GM23338 (cell line): ENCODE data around the gene DUSP10. TPM values are rescaled to one million over a fixed set of nuclear protein-coding genes. Genes with fewer than 3 reads are reported as not detected.

ENCODE experiments used
- ATAC-seq: fragments of 200-7000 bp; cut with Tn5 transposase; 3 replicates; pipeline ENCODE4 v1.9.1; 2020
- DNase-seq: peaks from one replicate; pipeline ENCODE4 v3.0.0-alpha.2; 2015; ENCODE audit warnings: low spot score
- H2AFZ ChIP-seq: fragments of 200-600 bp; sonication (generic); 2 replicates; pipeline ENCODE4 v1.8.0; 2016; ENCODE audit warnings: antibody characterized with exemption, mild to moderate bottlenecking, moderate library complexity
- H3F3A ChIP-seq: fragments of 200-600 bp; sonication (generic); replicated peaks from 2 replicates; pipeline ENCODE4 v1.8.0; 2017; ENCODE audit warnings: antibody characterized with exemption, mixed run types, low read depth
- H3K27ac ChIP-seq: fragments of 200-600 bp; sonication (generic); 2 replicates; pipeline ENCODE4 v1.6.1; 2016; ENCODE audit warnings: low read depth
- H3K27me3 ChIP-seq: fragments of 200-600 bp; sonication (generic); 2 replicates; pipeline ENCODE4 v1.8.0; 2016; ENCODE audit warnings: mild to moderate bottlenecking, mixed run types, moderate library complexity; ENCODE audit not compliant: insufficient read depth
- H3K36me3 ChIP-seq: fragments of 200-600 bp; sonication (generic); 2 replicates; pipeline ENCODE4 v1.8.0; 2016; ENCODE audit warnings: mild to moderate bottlenecking; ENCODE audit not compliant: insufficient read depth
- H3K4me1 ChIP-seq: fragments of 200-600 bp; sonication (generic); 2 replicates; pipeline ENCODE4 v1.8.0; 2016; ENCODE audit warnings: mild to moderate bottlenecking, moderate library complexity; ENCODE audit not compliant: insufficient read depth
- H3K4me2 ChIP-seq: fragments of 200-600 bp; sonication (generic); 2 replicates; pipeline ENCODE4 v1.7.1; 2017; ENCODE audit warnings: mixed run types
- H3K4me3 ChIP-seq: fragments of 200-600 bp; sonication (generic); 2 replicates; pipeline ENCODE4 v1.6.1; 2016; ENCODE audit warnings: mixed run types
- H3K79me2 ChIP-seq: fragments of 200-600 bp; sonication (generic); replicated peaks from 2 replicates; pipeline ENCODE4 v1.8.0; 2017; ENCODE audit warnings: mild to moderate bottlenecking; ENCODE audit not compliant: insufficient read depth
- H3K9me2 ChIP-seq: fragments of 200-600 bp; sonication (generic); 2 replicates; pipeline ENCODE4 v1.8.0; 2017; ENCODE audit not compliant: insufficient read depth
- H4K20me1 ChIP-seq: fragments of 200-600 bp; sonication (generic); replicated peaks from 2 replicates; pipeline ENCODE4 v1.8.0; 2017; ENCODE audit warnings: mild to moderate bottlenecking; ENCODE audit not compliant: insufficient read depth
- H3K27ac Mint-ChIP-seq: 2 replicates; pipeline ENCODE4 v1.8.0; 2020; ENCODE audit warnings: inconsistent platforms, mild to moderate bottlenecking, moderate library complexity, mixed read lengths
- H3K27me3 Mint-ChIP-seq: 3 replicates; pipeline ENCODE4 v1.8.0; 2022; ENCODE audit warnings: low read depth, mild to moderate bottlenecking, moderate library complexity, mixed read lengths, inconsistent platforms; ENCODE audit not compliant: insufficient read depth, poor library complexity
- H3K36me3 Mint-ChIP-seq: 3 replicates; pipeline ENCODE4 v1.8.0; 2021; ENCODE audit warnings: low read depth, mild to moderate bottlenecking, inconsistent platforms, moderate library complexity, mixed read lengths
- H3K4me1 Mint-ChIP-seq: 3 replicates; pipeline ENCODE4 v1.8.0; 2020; ENCODE audit warnings: mild to moderate bottlenecking, inconsistent platforms, mixed read lengths
- H3K4me3 Mint-ChIP-seq: 3 replicates; pipeline ENCODE4 v1.8.0; 2021; ENCODE audit warnings: moderate library complexity, mild to moderate bottlenecking, inconsistent platforms, mixed read lengths
- H3K9me3 Mint-ChIP-seq: 3 replicates; pipeline ENCODE4 v1.8.0; 2020; ENCODE audit warnings: moderate library complexity, mild to moderate bottlenecking, inconsistent platforms, mixed read lengths
- JUNB ChIP-seq: IDR thresholded peaks from one replicate; pipeline ENCODE4 v1.6.1; 2016; ENCODE audit warnings: antibody characterized with exemption; ENCODE audit not compliant: unreplicated experiment
- NANOG ChIP-seq: IDR thresholded peaks from 2 replicates; pipeline ENCODE4 v1.6.1; 2016; ENCODE audit warnings: antibody characterized with exemption, borderline replicate concordance
- STAT1 ChIP-seq: IDR thresholded peaks from one replicate; pipeline ENCODE4 v1.6.1; 2016; ENCODE audit warnings: antibody characterized with exemption; ENCODE audit not compliant: unreplicated experiment
- ZNF114 ChIP-seq: fragments of 250-450 bp; sonication (Bioruptor Pico); IDR thresholded peaks from 2 replicates; pipeline ENCODE4 v1.5.0; 2020; ENCODE audit warnings: mild to moderate bottlenecking, moderate library complexity
- polyA plus RNA-seq: library from polyadenylated mRNA; unstranded; fragments of >200 nt; fragmentation: Nextera tagmentation; extraction: Ambion mirVana; gene quantifications from 2 replicates; pipeline ENCODE4 v1.2.1, GENCODE V29; 2016
- total RNA-seq: library from RNA; depleted of rRNA; stranded (reverse); fragments of >200 nt; shearing (Covaris generic); gene quantifications from 2 replicates; pipeline ENCODE4 v1.2.3, GENCODE V29; 2014
- TF ChIP-seq, protein P1 (sequence below): fragments of 250-450 bp; sonication (Bioruptor Pico); IDR thresholded peaks from 2 replicates; pipeline ENCODE4 v1.5.0; 2020; ENCODE audit warnings: mild to moderate bottlenecking, moderate library complexity
- TF ChIP-seq, protein P2 (sequence below): IDR thresholded peaks from 2 replicates; pipeline ENCODE4 v1.6.1; 2016; ENCODE audit warnings: antibody characterized with exemption
- TF ChIP-seq, protein P3 (sequence below), 2 experiments: fragments of 200-600 bp in 1 of 2; sonication (generic) in 1 of 2; conservative IDR thresholded peaks; 2 replicates each; pipeline versions ENCODE4 v1.5.1 to v1.6.1; 2016 to 2017; ENCODE audit warnings: antibody characterized with exemption in 2 of 2, low read depth in 2 of 2, mild to moderate bottlenecking in 2 of 2, moderate library complexity in 1 of 2

The DUSP10 gene
- total and polyA plus RNA-seq, 2 experiments from 2014 or later: 1.5 to 1.6 TPM

DNA sequence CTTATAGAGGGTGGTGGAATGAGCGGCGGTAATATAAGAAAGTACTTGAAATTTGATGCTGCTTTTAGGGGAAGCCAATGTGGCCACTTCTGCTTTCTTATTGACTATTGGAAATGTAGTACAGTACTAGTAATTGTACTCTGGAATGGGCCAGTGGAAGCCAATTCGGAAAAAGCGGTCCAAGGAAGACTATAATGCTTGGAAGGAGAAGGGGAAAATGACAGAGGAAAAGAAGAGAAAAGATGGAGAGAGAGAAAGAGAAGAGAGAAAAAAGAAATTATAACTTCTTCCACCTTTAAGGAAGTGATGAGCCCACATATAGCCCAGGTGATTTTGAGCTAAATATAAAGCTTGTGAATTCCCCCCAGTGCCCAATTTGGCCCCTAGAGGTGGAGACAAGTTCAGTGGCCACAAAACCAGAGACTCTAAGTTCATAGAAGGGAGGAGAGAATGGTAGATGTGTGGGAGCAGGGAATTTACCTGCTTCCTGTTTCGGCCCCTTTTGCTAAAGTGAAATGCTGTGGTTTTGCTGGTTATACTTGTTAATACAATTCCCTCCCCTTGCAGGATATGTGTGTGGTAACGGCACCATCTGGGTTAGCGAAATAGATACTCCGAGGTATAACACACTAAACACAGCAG is 35.7 kb upstream of the DUSP10 start (continued):
- TF ChIP-seq, protein P1, sequence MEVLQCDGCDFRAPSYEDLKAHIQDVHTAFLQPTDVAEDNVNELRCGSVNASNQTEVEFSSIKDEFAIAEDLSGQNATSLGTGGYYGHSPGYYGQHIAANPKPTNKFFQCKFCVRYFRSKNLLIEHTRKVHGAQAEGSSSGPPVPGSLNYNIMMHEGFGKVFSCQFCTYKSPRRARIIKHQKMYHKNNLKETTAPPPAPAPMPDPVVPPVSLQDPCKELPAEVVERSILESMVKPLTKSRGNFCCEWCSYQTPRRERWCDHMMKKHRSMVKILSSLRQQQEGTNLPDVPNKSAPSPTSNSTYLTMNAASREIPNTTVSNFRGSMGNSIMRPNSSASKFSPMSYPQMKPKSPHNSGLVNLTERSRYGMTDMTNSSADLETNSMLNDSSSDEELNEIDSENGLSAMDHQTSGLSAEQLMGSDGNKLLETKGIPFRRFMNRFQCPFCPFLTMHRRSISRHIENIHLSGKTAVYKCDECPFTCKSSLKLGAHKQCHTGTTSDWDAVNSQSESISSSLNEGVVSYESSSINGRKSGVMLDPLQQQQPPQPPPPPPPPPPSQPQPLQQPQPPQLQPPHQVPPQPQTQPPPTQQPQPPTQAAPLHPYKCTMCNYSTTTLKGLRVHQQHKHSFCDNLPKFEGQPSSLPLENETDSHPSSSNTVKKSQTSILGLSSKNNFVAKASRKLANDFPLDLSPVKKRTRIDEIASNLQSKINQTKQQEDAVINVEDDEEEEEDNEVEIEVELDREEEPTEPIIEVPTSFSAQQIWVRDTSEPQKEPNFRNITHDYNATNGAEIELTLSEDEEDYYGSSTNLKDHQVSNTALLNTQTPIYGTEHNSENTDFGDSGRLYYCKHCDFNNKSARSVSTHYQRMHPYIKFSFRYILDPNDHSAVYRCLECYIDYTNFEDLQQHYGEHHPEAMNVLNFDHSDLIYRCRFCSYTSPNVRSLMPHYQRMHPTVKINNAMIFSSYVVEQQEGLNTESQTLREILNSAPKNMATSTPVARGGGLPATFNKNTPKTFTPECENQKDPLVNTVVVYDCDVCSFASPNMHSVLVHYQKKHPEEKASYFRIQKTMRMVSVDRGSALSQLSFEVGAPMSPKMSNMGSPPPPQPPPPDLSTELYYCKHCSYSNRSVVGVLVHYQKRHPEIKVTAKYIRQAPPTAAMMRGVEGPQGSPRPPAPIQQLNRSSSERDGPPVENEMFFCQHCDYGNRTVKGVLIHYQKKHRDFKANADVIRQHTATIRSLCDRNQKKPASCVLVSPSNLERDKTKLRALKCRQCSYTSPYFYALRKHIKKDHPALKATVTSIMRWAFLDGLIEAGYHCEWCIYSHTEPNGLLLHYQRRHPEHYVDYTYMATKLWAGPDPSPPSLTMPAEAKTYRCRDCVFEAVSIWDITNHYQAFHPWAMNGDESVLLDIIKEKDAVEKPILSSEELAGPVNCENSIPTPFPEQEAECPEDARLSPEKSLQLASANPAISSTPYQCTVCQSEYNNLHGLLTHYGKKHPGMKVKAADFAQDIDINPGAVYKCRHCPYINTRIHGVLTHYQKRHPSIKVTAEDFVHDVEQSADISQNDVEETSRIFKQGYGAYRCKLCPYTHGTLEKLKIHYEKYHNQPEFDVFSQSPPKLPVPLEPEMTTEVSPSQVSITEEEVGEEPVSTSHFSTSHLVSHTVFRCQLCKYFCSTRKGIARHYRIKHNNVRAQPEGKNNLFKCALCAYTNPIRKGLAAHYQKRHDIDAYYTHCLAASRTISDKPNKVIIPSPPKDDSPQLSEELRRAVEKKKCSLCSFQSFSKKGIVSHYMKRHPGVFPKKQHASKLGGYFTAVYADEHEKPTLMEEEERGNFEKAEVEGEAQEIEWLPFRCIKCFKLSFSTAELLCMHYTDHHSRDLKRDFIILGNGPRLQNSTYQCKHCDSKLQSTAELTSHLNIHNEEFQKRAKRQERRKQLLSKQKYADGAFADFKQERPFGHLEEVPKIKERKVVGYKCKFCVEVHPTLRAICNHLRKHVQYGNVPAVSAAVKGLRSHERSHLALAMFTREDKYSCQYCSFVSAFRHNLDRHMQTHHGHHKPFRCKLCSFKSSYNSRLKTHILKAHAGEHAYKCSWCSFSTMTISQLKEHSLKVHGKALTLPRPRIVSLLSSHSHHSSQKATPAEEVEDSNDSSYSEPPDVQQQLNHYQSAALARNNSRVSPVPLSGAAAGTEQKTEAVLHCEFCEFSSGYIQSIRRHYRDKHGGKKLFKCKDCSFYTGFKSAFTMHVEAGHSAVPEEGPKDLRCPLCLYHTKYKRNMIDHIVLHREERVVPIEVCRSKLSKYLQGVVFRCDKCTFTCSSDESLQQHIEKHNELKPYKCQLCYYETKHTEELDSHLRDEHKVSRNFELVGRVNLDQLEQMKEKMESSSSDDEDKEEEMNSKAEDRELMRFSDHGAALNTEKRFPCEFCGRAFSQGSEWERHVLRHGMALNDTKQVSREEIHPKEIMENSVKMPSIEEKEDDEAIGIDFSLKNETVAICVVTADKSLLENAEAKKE (CRISPR knock-in tag): no peak
- TF ChIP-seq, protein P2, sequence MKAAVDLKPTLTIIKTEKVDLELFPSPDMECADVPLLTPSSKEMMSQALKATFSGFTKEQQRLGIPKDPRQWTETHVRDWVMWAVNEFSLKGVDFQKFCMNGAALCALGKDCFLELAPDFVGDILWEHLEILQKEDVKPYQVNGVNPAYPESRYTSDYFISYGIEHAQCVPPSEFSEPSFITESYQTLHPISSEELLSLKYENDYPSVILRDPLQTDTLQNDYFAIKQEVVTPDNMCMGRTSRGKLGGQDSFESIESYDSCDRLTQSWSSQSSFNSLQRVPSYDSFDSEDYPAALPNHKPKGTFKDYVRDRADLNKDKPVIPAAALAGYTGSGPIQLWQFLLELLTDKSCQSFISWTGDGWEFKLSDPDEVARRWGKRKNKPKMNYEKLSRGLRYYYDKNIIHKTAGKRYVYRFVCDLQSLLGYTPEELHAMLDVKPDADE: no peak
- TF ChIP-seq, protein P3, sequence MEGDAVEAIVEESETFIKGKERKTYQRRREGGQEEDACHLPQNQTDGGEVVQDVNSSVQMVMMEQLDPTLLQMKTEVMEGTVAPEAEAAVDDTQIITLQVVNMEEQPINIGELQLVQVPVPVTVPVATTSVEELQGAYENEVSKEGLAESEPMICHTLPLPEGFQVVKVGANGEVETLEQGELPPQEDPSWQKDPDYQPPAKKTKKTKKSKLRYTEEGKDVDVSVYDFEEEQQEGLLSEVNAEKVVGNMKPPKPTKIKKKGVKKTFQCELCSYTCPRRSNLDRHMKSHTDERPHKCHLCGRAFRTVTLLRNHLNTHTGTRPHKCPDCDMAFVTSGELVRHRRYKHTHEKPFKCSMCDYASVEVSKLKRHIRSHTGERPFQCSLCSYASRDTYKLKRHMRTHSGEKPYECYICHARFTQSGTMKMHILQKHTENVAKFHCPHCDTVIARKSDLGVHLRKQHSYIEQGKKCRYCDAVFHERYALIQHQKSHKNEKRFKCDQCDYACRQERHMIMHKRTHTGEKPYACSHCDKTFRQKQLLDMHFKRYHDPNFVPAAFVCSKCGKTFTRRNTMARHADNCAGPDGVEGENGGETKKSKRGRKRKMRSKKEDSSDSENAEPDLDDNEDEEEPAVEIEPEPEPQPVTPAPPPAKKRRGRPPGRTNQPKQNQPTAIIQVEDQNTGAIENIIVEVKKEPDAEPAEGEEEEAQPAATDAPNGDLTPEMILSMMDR (conservative IDR thresholded peaks at IDR 0.05; ENCODE audit: low read depth in 2 of 2): no peak

DNA sequence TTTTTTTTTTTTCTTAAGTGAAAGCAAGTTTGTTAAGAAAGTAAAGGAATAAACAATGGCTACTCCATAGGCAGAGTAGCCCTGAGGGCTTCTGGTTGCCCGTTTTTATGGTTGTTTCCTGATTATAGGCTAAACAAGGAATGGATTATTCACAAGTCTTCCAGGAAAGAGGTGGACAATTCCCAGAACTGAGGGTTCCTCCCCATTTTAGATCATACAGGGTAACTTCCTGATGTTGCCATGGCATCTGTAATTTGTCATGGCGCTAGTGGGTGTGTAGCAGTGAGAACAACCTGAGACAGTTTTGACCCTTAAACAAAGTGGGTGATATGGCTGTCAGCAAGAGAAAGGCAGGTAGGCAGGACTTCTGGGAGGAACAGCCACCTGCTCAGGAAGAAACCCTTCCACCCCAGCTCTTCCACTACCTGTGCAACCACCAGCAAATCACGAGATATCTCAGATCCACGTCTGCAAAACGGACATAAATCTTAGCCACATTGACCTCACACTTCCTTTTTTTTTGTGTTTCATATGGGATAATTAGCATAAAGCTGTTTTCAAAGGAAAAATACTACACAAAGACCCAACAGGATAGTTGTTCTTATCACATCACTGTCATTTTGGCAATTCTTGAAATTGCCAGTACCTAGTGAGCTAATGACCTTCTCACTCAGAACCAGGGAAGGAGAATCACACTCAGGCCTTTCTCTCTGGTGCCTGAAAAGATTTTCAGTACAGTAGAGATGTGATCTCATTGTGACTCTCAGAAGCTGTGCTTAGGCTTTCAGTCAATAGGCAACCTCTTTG is 34.8 kb upstream of the DUSP10 start:
- H3K4me3 ChIP-seq: no peak overlapping the region
- Mint-ChIP-seq H3K27ac (no peak overlapping the region), H3K4me3 (no peak overlapping the region), H3K27me3 (no peaks in the 10 kb centered on the region), H3K36me3 (no peaks in the 10 kb centered on the region), H3K4me1 (no peaks in the 10 kb centered on the region), H3K9me3 (no peaks in the 10 kb centered on the region)
- no peak for DNase-seq
- no peak for ATAC-seq
- H3K4me1 ChIP-seq: no peaks in the 10 kb centered on the region
- H3K27me3 ChIP-seq: no peaks in the 10 kb centered on the region
- H3K36me3 ChIP-seq: no peaks in the 10 kb centered on the region
- peaks cover 4% of the 10 kb centered on the region for H3K9me2 ChIP-seq
- no peak overlapping the region for H3K27ac ChIP-seq
- no peak overlapping the region for H2AFZ ChIP-seq
- H3K4me2 ChIP-seq: no peak overlapping the region
- H3F3A ChIP-seq: no peaks in the 10 kb centered on the region
- no peaks in the 10 kb centered on the region for H3K79me2 ChIP-seq
- H4K20me1 ChIP-seq: no peaks in the 10 kb centered on the region
- TF ChIP-seq ZNF114 (CRISPR knock-in tag) (no peak), STAT1 (no peak), NANOG (no peak), JUNB (no peak)
- TF ChIP-seq, protein P3 (conservative IDR thresholded peaks at IDR 0.05; ENCODE audit: low read depth in 2 of 2): no peak
